H9 (cell line): ENCODE measurements around the gene NPB. TPM values are rescaled to one million over a fixed set of nuclear protein-coding genes. Genes with fewer than 3 reads are reported as not detected.

Experiments
- DNase-seq: peaks from one replicate; pipeline ENCODE4 v3.0.0-alpha.2; 2017
- H2AFZ ChIP-seq: one replicate; pipeline ENCODE4 v1.6.1; 2013; ENCODE audit warnings: mild to moderate bottlenecking, low read length, control low read depth, moderate library complexity
- H2AK5ac ChIP-seq: 2 replicates; pipeline ENCODE4 v1.6.1; 2013; ENCODE audit warnings: low read length, control low read depth, mixed read lengths; ENCODE audit not compliant: insufficient read length
- H2BK120ac ChIP-seq: one replicate; pipeline ENCODE4 v1.6.1; 2013; ENCODE audit warnings: low read depth, mild to moderate bottlenecking, low read length, control low read depth, inconsistent platforms; ENCODE audit not compliant: poor library complexity, severe bottlenecking
- H2BK12ac ChIP-seq: 2 replicates; pipeline ENCODE4 v1.6.1; 2013; ENCODE audit warnings: low read length, control low read depth, mixed read lengths, low read depth; ENCODE audit not compliant: insufficient read length
- H2BK15ac ChIP-seq: 2 replicates; pipeline ENCODE4 v1.6.1; 2013; ENCODE audit warnings: low read depth, low read length, control low read depth
- H2BK20ac ChIP-seq: one replicate; pipeline ENCODE4 v1.6.1; 2013; ENCODE audit warnings: low read depth, mild to moderate bottlenecking, low read length, control low read depth, inconsistent platforms; ENCODE audit not compliant: poor library complexity, severe bottlenecking
- H2BK5ac ChIP-seq: 2 replicates; pipeline ENCODE4 v1.6.1; 2013; ENCODE audit warnings: low read length, control low read depth, mixed read lengths; ENCODE audit not compliant: insufficient read length
- H3K14ac ChIP-seq: 2 replicates; pipeline ENCODE4 v1.6.1; 2013; ENCODE audit warnings: low read length, control low read depth; ENCODE audit not compliant: insufficient read depth
- H3K18ac ChIP-seq: 2 replicates; pipeline ENCODE4 v1.6.1; 2013; ENCODE audit warnings: low read depth, mild to moderate bottlenecking, mixed read lengths, low read length, control low read depth; ENCODE audit not compliant: insufficient read length
- H3K23ac ChIP-seq: 2 replicates; pipeline ENCODE4 v1.6.1; 2013; ENCODE audit warnings: low read length, control low read depth, mixed read lengths, low read depth; ENCODE audit not compliant: insufficient read length
- H3K23me2 ChIP-seq: 2 replicates; pipeline ENCODE4 v1.6.1; 2013; ENCODE audit warnings: low read depth, mild to moderate bottlenecking, mixed read lengths, low read length, control low read depth; ENCODE audit not compliant: insufficient read length, poor library complexity, severe bottlenecking
- H3K27ac ChIP-seq: 2 replicates; pipeline ENCODE4 v1.5.1; 2013; ENCODE audit warnings: low read length, control low read depth, mixed read lengths, low read depth; ENCODE audit not compliant: insufficient read length
- H3K27me3 ChIP-seq: 2 replicates; pipeline ENCODE4 v1.6.1; 2013; ENCODE audit warnings: low read length, control low read depth, inconsistent platforms; ENCODE audit not compliant: insufficient read depth
- H3K4ac ChIP-seq: 2 replicates; pipeline ENCODE4 v1.6.1; 2013; ENCODE audit warnings: low read depth, mild to moderate bottlenecking, control low read depth, inconsistent platforms, low read length, moderate library complexity
- H3K4me1 ChIP-seq: 2 replicates; pipeline ENCODE4 v1.6.1; 2013; ENCODE audit warnings: low read length, control low read depth, inconsistent platforms; ENCODE audit not compliant: insufficient read depth
- H3K4me2 ChIP-seq: 2 replicates; pipeline ENCODE4 v1.6.1; 2013; ENCODE audit warnings: low read length, control low read depth, mixed read lengths; ENCODE audit not compliant: insufficient read length, insufficient read depth
- H3K56ac ChIP-seq: 2 replicates; pipeline ENCODE4 v1.6.1; 2013; ENCODE audit warnings: low read depth, mild to moderate bottlenecking, mixed read lengths, low read length, control low read depth; ENCODE audit not compliant: insufficient read length
- H3K79me1 ChIP-seq: 2 replicates; pipeline ENCODE4 v1.6.1; 2013; ENCODE audit warnings: low read depth, mild to moderate bottlenecking, moderate library complexity, low read length, control low read depth, inconsistent platforms; ENCODE audit not compliant: insufficient read depth, poor library complexity, severe bottlenecking
- H3K79me2 ChIP-seq: 2 replicates; pipeline ENCODE4 v1.6.1; 2013; ENCODE audit warnings: low read length, control low read depth, inconsistent platforms; ENCODE audit not compliant: insufficient read depth
- H3K9ac ChIP-seq: 2 replicates; pipeline ENCODE4 v1.6.1; 2013; ENCODE audit warnings: low read length, control low read depth, mixed read lengths; ENCODE audit not compliant: insufficient read length; ENCODE audit errors: extremely low read depth
- H3K9me3 ChIP-seq: one replicate; pipeline ENCODE4 v1.6.1; 2013; ENCODE audit warnings: low read depth, low read length, inconsistent platforms; ENCODE audit not compliant: control insufficient read depth
- H3T11ph ChIP-seq: one replicate; pipeline ENCODE4 v1.6.1; 2013; ENCODE audit warnings: mild to moderate bottlenecking, low read length, control low read depth, inconsistent platforms
- H4K20me1 ChIP-seq: one replicate; pipeline ENCODE4 v1.6.1; 2013; ENCODE audit not compliant: control insufficient read depth, insufficient read length, insufficient read depth
- H4K5ac ChIP-seq: 2 replicates; pipeline ENCODE4 v1.6.1; 2013; ENCODE audit warnings: low read depth, mild to moderate bottlenecking, mixed read lengths, low read length, control low read depth; ENCODE audit not compliant: insufficient read length
- H4K8ac ChIP-seq: replicated peaks from 2 replicates; pipeline ENCODE4 v1.6.1; 2013; ENCODE audit warnings: low read length, control low read depth, mixed read lengths, low read depth; ENCODE audit not compliant: insufficient read length
- H4K91ac ChIP-seq: 2 replicates; pipeline ENCODE4 v1.6.1; 2013; ENCODE audit warnings: low read depth, mild to moderate bottlenecking, moderate library complexity, mixed read lengths, low read length, control low read depth; ENCODE audit not compliant: insufficient read length
- H3K27ac Mint-ChIP-seq, 3 experiments: 2 replicates in 2 of 3; 3 replicates in 1 of 3; pipeline ENCODE4 v1.8.0; 2020 to 2021; ENCODE audit warnings: mixed read lengths in 3 of 3, mild to moderate bottlenecking in 1 of 3, moderate library complexity in 1 of 3
- H3K27me3 Mint-ChIP-seq: 2 replicates; pipeline ENCODE4 v1.8.0; 2021; ENCODE audit warnings: low read depth, mild to moderate bottlenecking, moderate library complexity, mixed read lengths
- H3K36me3 Mint-ChIP-seq, 3 experiments: 2 replicates in 2 of 3; 3 replicates in 1 of 3; pipeline ENCODE4 v1.8.0; 2020 to 2021; ENCODE audit warnings: low read depth in 3 of 3, mixed read lengths in 3 of 3; ENCODE audit not compliant: insufficient read depth in 1 of 3
- H3K4me1 Mint-ChIP-seq, 2 experiments: 2 replicates each; pipeline ENCODE4 v1.8.0; 2020; ENCODE audit warnings: mixed read lengths in 2 of 2
- H3K4me3 Mint-ChIP-seq, 2 experiments: 2 replicates in 1 of 2; 3 replicates in 1 of 2; pipeline ENCODE4 v1.8.0; 2020 to 2021; ENCODE audit warnings: mild to moderate bottlenecking in 2 of 2, mixed read lengths in 2 of 2, moderate library complexity in 1 of 2
- H3K9me3 Mint-ChIP-seq, 2 experiments: 2 replicates in 1 of 2; 3 replicates in 1 of 2; pipeline ENCODE4 v1.8.0; 2020; ENCODE audit warnings: mild to moderate bottlenecking in 2 of 2, mixed read lengths in 2 of 2, moderate library complexity in 1 of 2
- CTCF ChIP-seq: fragments of 200-600 bp; sonication (generic); conservative IDR thresholded peaks from 3 replicates; pipeline ENCODE4 v1.8.0; 2021; ENCODE audit warnings: antibody characterized with exemption, mild to moderate bottlenecking
- WGBS: extraction: QIAGEN DNeasy Blood & Tissue Kit; methylation state at CpG from one replicate; pipeline ENCODE4 v1.1.7; 2013; ENCODE audit warnings: missing lambda C conversion rate, low lambda C conversion rate, mixed read lengths; ENCODE audit not compliant: insufficient read length; ENCODE audit errors: extremely low coverage; 5-methylcytosine and 5-hydroxymethylcytosine counted together
- total RNA-seq: library from RNA; stranded (reverse); gene quantifications from 2 replicates; pipeline ENCODE4 v1.2.1, GENCODE V29; 2021

The NPB gene
- total RNA-seq, 1 experiment from 2014 or later = 2.1 TPM

- no peak overlapping the region for H2BK12ac ChIP-seq
- H3K4me1 ChIP-seq = no peaks in the 10 kb centered on the region
- WGBS = no CpG with 5 or more reads among the region's 21 CpGs
- H3K23ac ChIP-seq = no peak overlapping the region
- H3K36me3 Mint-ChIP-seq = peaks cover 8 to 33% (median 22%) of the 10 kb centered on the region in 3 experiments; a peak in 6 of 7 replicates
- H3K79me2 ChIP-seq = no peaks in the 10 kb centered on the region
- H4K91ac ChIP-seq = no peak overlapping the region
- no peak overlapping the region for H2BK15ac ChIP-seq
- H3K4ac ChIP-seq = no peak overlapping the region
- H3K27ac Mint-ChIP-seq = no peak overlapping the region
- no peaks in the 10 kb centered on the region for H3K9me3 ChIP-seq
- H3K56ac ChIP-seq = no peak overlapping the region
- peaks cover 11% of the 10 kb centered on the region for H3K27me3 Mint-ChIP-seq
- no peaks in the 10 kb centered on the region for H3K79me1 ChIP-seq
- H2AFZ ChIP-seq = no peak overlapping the region
- H3K18ac ChIP-seq = no peak overlapping the region
- H3K27me3 ChIP-seq = no peaks in the 10 kb centered on the region; the same call in 1 of the 2 replicates
- H4K20me1 ChIP-seq = no peaks in the 10 kb centered on the region
- H2BK20ac ChIP-seq = no peak overlapping the region
- no peak overlapping the region for H3T11ph ChIP-seq
- no peak overlapping the region for H3K14ac ChIP-seq
- H4K5ac ChIP-seq = no peak overlapping the region
- no peak overlapping the region for H4K8ac ChIP-seq
- peaks cover 11% of the 10 kb centered on the region for H3K23me2 ChIP-seq
- H2AK5ac ChIP-seq = no peak overlapping the region
- no peak overlapping the region for H3K9ac ChIP-seq
- H3K4me3 Mint-ChIP-seq = peak overlapping the region in 1 of 2 experiments; percentile 15; a peak in 3 of 5 replicates
- no peak overlapping the region for H2BK120ac ChIP-seq
- H3K4me1 Mint-ChIP-seq = peaks cover 0 to 3% of the 10 kb centered on the region in 2 experiments; a peak in 2 of 4 replicates
- DNase-seq = no peak
- H3K27ac ChIP-seq = no peak overlapping the region
- peak overlapping the region; percentile 31 for H3K4me2 ChIP-seq
- TF ChIP-seq CTCF = no peak
- H2BK5ac ChIP-seq = no peak overlapping the region
- H3K9me3 Mint-ChIP-seq = no peaks in the 10 kb centered on the region
Observed at GRCh38 chr17:81901167-81902022, 643 bp upstream of the NPB start.
